ENCODE data around the gene HSFX3.
"Not testable (repeated sequence)": the region's sequence is repeated elsewhere in the genome, so short reads cannot be mapped to it uniquely, and the experiment has no call there.

Gene HSFX3

DNA sequence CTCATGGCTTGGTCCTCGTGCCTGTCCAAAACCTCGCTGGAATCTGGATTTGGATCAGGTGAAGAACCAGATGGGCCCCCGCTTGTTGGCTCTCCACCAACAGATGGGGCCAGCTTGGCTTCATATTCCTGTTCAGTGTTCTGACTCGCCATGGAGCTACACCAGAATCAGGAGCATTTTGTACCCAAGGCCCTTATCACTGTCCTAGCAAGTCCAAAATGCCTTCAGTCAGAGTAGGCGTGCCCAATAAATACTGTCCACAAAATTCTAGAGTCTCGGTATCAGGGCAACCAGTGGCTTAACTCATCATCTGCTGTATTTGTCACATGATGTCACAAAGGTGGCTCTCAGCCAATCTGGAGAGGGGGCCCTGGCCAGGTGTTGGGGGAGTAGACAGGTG, at the start of gene HSFX3:
TSS of gene HSFX3 (minus strand) at position 224 of the 400 bp plus-strand sequence. CDS start at position 152, 72 bp downstream.
- not testable (repeated sequence) for DNase-seq

GRCh38 chrX:149598603-149599002, 48.9 kb upstream of the HSFX3 start:
- DNase-seq = not testable (repeated sequence)

DNA sequence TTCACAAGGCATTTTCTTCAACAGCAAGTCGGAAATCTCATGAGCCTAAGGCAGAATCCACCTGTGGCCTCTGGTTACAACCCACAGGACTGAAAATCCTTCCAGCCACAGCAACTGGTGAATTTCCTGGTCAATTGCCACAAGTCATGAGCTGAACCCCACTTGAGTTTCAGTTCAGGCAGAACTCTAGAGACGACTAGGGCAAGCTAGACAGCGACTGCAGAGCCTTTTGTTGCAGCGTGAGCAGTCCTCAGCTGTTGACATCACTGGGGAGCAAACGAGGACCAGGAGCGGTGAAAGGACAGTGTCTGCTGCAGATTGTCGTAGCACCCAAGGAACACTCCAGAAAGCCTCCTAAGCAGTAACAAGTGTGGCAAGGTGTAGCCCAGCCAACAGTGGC, 46.2 kb upstream of the HSFX3 start:
- DNase-seq = not testable (repeated sequence)

GRCh38 chrX:149595214-149595613, 45.5 kb upstream of the HSFX3 start, which contains the start of gene HSFX2:
HSFX2 (minus strand) TSS chrX:149595314; CDS start chrX:149594700, 614 bp downstream.
- DNase-seq = not testable (repeated sequence)

- not testable (repeated sequence) for DNase-seq
Observed at GRCh38 chrX:149590993-149591392, 41.3 kb upstream of the HSFX3 start.

GRCh38 chrX:149587359-149587758, 37.6 kb upstream of the HSFX3 start, which contains the start of gene MAGEA9B:
MAGEA9B (minus strand) TSS chrX:149587459; CDS start chrX:149583179, 4,280 bp downstream.
- not testable (repeated sequence) for DNase-seq

DNA sequence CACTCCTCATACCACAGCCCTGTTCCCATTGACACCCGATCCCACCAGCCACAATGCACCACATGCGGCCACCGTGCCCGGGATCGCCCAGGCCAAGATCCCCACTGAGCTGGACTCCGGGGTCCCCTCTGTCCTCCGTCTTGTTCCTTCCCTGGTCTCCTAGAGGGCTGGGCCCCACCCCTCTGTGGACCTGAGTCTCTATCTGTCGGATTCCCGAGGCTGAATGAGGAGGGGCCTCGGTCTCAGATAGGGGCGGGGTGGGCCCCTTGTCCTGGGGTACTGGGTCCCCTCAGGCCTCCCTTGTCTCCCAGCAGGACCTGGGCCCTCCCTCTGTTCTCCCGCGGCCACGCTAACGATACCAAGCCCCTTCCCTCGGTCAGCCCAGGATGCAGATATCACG, 35.9 kb upstream of the HSFX3 start:
- not testable (repeated sequence) for DNase-seq

DNA sequence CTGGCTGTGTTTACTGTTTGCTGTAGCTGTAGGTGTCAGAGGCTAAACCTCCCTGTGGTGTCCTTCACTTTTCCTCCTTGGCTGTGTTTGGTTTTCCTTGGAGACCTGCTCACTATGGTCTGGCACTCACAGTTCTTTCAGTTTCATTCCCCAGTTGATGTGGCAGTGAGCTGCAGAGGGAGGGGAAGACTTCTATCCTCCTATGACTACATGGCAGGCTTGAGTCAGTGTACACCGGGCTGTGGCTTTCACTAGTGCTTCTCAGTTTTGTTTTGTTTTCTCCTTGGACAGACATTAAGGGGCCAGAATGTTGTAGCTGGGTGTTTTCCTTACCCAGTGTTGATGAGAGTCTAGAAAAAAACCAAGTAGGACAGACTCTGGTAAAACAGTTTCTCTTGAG, 23.7 kb upstream of the HSFX3 start:
- not testable (repeated sequence) for DNase-seq

DNA sequence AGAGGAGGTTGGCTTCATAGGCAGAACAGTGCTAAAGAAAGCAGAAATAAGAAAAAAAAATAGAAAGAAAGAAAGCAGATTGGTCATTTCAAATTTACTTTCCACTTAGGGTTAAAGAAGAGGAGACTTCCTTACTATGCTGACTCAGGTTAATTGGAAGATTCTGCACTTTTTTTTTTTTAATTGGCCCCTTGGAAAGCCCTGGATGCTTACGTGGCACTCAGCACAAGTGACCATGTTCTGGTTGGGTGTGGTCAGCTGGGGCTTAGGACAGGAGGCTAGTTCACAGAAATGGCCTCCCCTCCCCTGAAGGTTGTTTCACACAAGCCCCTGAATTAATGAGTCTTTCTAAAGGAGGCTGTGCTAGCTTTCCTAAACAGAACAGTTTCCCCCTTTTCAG, 23.0 kb upstream of the HSFX3 start:
- DNase-seq = no peak

DNA sequence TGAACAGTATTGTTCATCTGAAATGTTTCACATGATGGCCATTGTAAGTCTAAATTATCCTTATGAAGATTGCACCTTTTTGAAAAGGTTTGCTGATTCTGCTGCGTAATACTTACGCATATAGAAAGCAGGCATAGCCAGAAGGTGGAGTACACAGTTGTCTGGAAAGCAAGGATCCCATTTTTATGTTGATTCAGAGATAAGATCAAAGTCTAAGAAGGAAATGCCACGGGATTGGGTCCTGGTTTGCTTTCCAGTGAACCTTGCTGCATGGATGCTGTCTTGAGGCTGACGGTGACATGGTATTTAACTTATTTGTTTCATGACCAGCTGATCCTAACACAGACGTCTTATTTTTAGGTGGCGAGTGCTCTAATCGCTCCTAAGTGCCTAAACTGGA, 22.0 kb upstream of the HSFX3 start:
- DNase-seq = no peak

- DNase-seq = no peak
Observed at GRCh38 chrX:149570668-149571067, 20.9 kb upstream of the HSFX3 start.

- DNase-seq = no peak
Observed at GRCh38 chrX:149569770-149570169, 20.0 kb upstream of the HSFX3 start.

- no peak for DNase-seq
Observed at GRCh38 chrX:149568701-149569296, 19.1 kb upstream of the HSFX3 start.

- DNase-seq = no peak
Observed at GRCh38 chrX:149567621-149568417, 18.1 kb upstream of the HSFX3 start.

DNA sequence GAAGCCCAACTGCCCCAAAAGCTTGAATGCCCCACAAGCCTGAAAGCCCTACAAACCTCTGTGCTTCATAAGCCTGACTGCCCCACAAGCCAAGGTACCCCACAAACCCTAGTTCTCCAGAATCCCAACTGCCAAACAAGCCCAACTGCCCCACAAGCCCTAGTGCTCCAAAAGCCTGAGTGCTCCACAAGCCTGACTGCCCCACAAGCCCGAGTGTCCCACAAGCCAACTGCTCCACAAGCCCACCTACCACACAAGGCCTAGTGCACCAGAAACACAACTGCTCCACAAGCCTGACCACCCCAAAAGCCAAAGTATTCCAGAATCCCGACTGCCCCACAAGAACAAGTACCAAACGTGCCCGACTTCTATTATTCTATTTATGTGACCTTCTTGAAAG, 13.6 kb upstream of the HSFX3 start:
- DNase-seq = no peak

DNA sequence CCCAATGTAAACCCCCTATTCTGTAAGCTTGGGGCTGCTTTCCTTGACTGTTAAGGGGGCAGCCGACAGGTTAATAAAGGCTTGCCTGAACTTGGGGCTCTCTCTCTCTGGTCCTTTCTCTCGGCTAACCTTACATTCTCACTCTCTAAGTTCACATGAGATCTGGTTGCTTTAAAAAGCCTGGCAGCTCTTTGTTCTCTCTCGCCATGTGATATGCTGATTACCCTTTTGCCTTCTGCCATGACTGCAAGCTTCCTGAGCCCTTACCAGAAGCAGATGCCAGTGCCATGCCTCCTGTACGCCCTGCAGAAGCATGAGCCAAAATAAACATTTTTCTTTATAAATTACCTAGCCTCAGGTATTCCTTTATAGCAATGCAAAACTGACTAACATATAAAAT, 5.5 kb upstream of the HSFX3 start:
- not testable (repeated sequence) for DNase-seq

DNA sequence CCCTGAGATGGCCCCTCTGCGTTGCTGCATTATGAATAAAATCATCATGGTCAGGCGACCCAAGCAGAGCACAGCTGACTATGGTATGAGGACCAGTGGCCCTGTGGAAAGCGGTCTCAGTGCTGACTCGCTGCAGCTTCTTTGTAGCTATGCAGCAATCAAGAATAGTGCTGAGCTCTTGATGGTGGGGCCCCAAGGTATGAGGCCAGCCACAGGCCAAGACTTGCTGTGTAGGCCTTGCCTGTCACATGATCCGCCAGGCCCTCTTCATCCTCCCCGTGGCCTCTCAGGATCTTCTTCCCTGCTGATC, 2.2 kb upstream of the HSFX3 start:
- DNase-seq = not testable (repeated sequence)

DNA sequence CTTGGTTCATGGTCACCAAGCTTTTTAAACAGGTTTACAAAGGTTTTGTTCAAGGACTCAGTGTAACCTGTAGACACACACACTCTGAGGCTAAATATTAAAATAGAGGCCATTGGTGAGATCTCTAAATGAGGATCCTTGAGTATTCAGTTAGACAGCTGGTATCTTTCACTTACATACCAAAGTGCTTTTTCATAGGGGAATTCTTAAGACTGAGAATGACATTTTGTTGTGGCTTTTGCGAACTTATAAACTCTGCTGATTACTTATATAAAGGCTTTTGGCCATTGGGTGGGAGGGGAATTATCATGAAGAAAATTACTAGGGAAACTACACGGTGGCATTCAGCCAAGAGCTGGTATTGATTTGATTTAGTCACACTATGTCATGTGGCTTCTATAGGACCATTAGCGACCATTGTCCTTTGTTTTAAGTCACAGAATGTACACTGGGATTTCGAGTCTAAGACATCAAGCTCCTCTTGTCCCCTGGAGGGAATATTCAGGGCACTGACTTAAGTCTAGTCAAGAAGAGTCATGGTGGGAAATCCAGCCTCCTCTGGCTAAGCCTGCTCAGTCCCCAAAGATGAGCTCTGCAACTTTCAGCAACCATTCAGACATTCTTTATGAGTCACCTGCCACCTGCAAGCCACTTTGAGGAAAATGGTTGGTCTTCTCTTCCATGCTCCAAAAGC, 1.7 kb upstream of the HSFX3 start:
- DNase-seq = not testable (repeated sequence)

- not testable (repeated sequence) for DNase-seq
Observed at GRCh38 chrX:149550454-149550853, 730 bp upstream of the HSFX3 start.

DNA sequence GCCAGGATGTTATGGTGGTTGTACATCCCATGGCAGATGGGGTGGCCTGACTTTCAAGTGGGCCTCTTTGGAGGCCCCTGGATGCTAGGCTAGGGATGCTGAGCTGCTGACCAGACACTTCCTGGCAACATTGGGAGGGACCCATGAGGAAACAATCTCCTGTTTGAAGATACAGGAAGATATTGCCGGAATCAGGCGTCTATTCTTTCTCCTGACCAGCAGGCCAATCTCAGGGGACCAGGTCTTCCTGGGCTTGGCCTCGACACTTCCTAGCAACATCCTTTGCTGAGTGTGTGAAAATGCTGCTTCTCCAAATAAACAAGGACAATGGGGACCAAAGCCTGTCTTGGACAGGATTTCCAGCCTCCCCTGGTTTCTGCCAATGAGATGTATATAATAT, 1.9 kb downstream of the HSFX3 start:
- not testable (repeated sequence) for DNase-seq

GRCh38 chrX:149546962-149547361, 2.8 kb downstream of the HSFX3 start:
- DNase-seq = not testable (repeated sequence)

DNA sequence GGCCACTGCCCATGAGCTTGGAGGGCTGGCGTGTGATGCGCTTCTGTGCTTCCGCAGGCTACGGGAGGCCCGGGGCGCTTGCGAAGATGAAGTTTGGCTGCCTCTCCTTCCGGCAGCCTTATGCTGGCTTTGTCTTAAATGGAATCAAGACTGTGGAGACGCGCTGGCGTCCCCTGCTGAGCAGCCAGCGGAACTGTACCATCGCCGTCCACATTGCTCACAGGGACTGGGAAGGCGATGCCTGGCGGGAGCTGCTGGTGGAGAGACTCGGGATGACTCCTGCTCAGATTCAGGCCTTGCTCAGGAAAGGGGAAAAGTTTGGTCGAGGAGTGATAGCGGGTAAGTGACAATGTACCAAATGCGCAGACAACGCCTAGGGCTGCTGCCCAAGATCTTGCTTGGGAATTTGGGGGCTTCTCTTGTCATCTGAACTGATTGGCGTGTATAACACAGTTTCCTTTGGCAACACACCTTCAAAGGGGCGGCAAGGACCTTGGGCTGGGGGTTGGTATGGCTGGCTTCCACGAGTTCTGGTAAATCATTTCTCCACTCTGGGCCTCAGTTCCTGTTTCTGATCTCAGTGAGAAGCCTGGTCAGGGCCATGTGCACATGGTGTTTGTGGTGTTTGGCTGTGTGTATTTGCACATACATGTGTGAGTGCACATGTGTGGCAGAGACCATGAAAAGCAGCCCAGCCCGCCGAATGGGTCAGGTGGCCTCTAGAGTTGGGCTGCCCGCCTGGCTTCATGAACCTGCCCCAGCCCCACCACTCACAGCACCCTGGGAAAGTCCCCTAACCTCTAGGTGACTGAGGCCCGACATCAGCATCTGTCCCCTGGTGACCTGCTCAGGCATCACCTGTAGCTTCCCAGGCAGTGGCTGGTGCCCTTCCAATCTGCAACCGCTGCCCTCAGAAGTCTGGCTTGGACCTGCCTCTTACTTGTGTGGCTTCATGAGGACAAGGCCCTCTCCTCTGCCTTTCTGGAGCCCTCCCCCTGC, 3.9 kb downstream of the HSFX3 start:
- not testable (repeated sequence) for DNase-seq
